HG02884 (cell line): ENCODE measurements around the gene ICE1.
"Not testable (repeated sequence)": the region's sequence is repeated elsewhere in the genome, so short reads cannot be mapped to it uniquely, and the experiment has no call there.

Experiments used
- ATAC-seq: cut with Tn5 transposase; IDR thresholded peaks from one replicate; pipeline ENCODE4 v1.9.1; 2021; ENCODE audit warnings: mild to moderate bottlenecking, moderate library complexity; ENCODE audit not compliant: unreplicated experiment

Gene ICE1

DNA sequence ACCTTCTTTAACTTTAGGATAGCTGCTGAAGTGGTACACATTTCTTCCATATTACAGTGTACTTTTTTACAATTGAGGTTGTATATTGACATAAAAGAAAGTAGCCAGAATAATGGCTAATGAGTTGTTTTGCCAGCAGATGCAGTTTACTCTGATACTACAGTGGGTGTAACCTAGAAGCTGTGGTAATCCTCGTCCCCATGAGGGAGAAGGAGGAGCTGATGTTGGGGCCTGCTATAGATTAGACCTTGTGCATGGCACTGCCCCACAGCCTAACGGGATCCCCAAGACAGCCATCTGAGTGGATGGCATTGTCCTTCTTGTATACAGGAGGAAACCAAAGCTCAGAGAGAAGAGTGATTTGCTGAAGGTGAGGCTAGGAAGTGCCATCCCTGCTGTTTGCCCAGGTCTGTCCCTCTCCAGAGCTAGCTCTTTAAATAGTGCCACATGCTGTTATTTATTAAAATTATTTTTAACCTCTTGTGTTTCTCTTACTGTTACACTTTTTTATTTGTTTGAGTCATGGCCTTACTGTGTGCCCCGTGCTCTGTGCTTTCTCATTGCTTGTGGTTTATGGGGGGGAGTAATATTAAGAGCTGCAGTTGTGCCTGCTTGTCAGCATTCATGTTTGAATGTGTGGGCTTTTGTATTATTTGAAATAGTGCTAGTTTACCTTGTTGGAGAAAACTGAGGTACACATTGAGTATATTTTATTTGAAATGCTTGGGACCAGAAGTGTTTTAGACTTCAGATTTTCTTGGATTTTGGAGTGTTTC lies 65.3 kb downstream of the ICE1 start:
- no peak for ATAC-seq

DNA sequence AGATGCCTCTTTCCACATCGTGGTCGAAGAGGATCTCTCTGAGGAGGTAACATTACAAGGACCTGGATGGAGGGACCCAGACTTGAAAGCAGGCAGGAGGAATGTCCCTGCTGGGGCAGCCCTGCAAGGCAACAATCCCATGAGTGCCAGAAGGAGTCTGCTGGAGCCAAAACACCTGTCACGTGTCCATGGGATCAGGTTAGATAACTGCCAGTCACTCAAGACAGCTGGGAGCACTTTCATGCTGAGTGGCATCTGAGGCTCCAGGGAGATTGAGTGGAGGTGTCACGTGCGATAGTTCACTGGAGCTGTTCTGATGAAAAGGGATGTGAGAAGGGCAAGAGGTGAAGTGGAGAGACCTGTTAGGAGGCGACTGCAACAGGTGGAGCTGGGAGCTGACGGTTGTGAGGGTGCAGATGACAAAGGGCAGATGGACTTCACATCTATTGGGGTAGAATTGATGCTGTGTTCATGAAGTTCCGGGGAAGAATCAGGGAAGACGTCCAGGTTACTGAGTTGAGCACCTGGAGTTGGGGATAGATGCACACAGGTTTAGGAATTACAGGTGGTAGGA lies 68.4 kb downstream of the ICE1 start:
- no peak for ATAC-seq

DNA sequence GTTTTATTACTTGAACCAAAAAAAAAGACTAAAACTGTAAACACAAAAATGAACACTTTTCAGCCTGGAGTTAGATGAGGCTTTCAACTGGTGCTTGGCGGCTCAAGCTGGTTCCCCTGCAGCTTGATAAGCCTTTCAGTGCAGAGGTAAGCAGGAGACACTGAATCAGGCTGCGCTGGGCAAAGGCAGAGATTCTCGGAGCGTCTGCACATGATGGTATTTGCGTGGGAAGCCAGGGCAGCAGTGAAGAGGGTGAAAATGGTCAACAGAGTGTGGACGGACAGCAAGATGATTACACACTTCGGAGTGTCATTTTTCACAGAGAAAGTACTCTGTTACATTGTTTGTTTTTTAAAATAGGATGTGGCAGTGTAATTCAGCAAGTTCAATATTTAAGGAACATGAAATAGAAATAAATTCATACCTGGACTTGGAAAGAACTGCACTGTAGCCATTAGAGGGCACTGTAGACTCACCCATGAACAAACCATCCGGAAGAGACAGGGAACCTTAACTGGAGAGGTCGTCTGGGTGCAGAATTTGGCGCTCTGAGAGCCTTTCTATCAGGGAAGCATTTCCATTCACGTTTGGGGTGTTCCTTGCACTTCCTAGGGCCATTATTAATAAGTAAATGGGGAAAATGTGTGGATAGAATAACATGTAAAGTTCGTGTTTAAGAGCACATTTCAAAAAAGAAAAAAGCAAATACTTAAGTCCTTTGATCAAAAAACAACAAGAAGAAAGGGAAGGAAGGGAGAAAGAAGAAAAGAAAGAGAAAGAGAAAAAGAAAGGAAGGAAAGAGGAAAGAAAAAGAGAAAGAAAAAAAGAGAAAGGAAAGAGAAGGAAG lies 69.8 kb downstream of the ICE1 start:
- peak; percentile 36 for ATAC-seq

DNA sequence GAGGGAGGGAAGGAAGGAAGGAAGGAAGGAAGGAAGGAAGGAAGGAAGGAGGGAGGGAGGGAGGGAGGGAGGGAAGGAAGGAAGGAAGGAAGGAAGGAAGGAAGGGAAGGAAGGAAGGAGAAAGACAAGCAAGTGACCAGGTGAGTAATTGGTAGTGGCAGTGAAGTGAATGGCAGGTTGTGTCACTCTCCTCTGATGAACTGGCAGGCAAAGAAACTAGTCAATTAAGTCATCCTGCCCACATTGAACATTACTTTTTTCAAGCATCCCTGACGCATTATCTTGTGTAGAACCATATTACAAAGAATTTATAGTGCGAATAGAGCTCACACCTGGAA lies 70.4 kb downstream of the ICE1 start:
- not testable (repeated sequence) for ATAC-seq

DNA sequence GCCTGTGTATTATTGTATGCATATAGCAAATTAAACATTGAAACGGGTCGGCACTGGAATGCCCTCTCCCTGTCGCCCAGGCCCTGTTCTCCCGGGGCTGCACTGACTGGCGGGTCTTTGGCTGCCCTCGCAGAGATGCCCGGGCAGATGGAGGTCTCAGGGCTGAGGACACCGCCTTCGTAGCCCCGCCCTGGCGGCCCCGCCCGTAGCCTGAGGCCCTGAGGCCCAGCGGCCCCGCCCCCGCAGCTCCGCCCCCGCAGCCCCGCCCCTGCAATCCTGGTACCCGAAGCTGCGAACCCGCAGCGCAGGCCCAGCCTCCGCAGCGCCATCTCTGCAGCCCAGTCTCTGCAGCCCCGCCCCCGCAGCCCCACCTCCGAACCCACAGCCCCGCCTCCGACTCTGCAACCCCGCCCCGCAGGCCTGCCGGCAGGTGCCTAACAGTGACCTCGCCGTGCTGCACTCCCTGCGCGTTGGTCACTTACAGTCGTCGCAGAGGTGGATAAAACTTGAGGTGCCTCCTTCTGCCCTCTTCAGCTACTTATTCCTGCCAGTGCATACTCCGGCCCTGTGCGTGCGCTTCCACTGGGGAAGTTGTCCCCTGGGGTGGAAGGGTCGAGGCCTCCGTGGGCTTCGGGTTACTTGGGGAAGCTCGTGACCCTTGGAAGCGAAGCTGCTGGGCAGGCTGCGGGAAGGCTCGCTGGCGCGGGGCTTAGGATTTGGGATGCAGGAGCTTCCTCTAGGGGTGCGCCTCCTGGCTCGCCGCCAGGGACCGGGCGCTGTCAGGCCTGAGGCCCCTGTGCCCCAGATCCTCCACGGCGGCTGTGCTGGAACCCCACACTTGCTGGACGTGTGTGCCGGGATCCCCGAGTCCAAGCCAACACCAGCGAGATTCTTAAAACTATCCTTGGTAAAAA lies 72.3 kb downstream of the ICE1 start:
- ATAC-seq = peak; percentile 66

DNA sequence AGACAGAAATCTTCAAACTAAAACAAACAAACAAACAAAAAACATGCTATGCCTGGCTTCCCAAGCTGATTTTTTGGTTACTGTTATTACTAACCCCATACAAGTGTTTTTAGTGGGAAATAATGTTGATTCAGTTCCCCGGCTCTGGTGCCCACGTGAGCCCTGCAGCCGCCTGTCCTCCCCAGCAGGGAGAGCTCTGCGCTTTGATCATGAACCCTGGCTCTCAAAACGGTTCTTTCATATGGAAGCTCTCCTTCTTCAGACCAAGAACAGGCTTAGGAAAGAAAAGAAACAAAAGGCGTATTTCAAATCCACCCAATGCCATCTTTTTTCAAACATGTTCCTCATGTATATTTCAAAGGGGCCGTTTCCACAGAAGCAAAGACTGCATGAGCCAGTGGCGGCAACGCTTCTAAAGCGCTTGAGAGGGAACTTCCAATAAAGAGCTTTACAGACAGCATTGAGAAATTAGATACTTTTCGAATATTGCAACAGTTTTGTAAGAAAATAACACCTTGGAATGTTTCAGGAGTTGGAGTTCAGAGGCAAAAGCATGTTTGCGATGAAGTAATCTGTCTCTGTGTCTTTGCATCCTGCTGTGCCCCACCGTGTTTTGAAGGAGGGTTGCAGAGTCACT lies 74.8 kb downstream of the ICE1 start:
- ATAC-seq = peak; percentile 42

DNA sequence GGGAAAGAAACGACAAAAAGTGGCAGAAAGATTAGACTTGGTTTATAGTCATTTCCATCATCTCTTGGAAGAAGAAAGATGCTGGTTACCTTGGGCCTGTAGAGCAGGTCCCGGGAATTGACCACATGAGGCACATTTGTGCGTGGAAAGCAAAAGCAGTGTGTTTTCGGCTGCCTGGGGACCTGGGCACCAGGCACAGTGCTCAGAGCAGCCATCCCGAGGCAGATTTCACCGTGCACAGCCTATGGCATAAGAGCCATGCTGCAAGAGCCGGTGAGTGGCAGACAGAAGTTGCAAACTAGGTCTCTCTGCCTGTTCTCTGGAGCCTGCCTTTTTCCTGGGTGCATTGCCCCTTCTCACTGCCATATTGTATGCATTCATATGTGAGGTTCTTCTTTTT lies 77.0 kb downstream of the ICE1 start:
- ATAC-seq = no peak

DNA sequence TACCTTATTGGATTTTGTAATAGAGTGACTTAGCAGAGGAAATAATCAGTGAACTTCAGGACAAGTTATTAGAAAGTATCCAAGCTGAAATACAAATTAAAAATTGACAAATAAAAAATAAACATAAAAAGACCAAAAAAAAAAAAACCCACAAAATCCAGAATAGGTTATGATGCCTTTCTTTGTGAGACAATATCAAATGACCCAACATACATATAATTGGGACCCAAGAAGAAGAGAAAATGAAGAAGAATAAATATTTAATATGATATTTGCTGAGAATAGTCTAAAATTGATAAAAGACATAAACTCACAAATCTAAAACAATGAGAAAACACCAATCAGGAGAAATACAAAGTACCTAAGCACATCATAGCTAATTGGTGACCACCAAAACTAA lies 81.8 kb downstream of the ICE1 start:
- ATAC-seq = no peak

DNA sequence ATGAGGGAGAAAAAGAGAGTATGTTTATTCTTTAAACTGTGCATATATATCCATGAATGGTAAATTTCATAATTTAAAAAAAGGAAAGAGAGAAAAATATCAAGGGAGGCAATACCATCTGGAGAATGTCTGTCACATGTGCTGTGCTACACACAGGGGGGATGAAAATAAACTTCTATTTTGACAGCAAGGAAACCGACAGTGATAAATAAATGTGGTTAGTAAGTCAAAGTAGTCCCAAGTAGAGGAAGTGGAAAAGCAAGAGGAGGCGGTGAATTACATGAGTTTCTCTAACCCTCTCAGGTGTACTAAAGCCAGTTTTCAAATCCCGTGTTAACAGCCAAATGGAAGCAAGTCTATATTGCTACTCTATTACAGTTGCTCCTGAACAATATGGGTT lies 83.3 kb downstream of the ICE1 start:
- peak; percentile 64 for ATAC-seq

DNA sequence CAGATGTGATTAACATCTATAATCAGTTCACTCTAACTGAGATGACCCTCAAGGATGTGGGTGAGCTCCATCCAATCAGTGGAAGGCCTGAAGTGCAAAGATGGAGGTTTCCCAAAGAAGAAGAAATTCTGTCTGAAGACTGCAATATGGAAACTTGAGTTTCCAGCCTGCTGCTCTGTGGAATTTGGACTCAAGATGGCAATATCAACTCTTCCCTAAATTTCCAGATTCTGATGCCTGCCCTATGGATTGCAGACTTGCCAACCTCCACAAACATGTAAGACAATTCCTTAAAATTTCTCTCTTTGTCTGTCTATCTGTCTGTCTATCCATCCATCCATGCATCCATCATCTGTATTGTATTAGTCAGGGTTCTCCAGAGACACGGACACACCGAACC lies 85.9 kb downstream of the ICE1 start:
- ATAC-seq = no peak

DNA sequence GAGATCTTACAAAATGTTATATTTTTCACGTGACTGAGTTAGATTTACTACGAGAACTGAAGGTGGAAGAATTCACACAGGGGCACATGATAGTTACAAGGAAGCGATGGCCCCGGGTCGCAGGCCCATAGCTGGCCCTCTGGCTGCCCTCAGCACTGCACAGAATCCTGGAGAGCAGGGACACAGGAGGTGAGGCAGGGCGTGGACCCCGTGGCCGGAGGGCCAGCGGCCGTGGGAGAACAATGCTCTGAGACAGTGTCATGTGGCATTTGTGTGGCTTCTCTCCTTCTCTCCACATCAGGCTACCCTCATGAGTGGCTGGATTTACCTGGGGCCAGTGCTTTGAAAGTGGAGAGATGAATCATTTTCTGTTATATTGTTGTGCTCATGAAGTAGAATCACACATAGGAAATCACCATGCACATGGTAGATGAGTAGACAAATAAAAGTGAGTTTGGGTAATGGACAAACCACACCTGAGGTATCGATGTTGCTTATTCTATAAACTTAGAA lies 89.5 kb downstream of the ICE1 start:
- no peak for ATAC-seq

DNA sequence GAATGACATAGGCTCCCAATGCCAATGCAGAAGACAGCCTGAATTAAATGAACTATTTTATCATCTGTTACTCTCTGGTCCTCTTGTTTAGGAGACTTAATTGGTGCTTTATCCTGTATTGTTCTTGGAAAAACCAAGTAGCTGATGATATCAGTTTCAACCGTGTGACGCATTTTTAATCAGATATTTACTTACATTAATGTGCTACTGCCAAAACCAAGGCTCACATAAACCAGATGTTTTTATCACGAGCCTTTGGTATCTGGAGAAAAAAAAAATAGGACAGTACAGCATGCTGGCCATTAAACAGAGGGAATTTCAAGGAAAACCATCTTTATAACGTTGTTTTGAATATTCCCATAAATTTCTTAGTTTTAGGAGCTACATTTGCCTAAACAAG lies 90.1 kb downstream of the ICE1 start:
- ATAC-seq = no peak

DNA sequence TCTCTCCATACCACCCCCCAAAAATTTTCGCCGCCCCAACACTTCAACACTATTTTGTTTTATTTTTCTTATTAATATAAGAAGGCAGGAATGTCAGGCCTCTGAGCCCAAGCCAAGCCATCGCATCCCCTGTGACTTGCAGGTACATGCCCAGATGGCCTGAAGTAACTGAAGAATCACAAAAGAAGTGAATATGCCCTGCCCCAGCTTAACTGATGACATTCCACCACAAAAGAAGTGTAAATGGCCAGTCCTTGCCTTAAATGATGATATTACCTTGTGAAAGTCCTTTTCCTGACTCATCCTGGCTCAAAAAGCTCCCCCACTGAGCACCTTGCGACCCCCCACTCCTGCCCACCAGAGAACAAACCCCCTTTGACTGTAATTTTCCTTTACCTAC lies 98.1 kb downstream of the ICE1 start:
- ATAC-seq = not testable (repeated sequence)

DNA sequence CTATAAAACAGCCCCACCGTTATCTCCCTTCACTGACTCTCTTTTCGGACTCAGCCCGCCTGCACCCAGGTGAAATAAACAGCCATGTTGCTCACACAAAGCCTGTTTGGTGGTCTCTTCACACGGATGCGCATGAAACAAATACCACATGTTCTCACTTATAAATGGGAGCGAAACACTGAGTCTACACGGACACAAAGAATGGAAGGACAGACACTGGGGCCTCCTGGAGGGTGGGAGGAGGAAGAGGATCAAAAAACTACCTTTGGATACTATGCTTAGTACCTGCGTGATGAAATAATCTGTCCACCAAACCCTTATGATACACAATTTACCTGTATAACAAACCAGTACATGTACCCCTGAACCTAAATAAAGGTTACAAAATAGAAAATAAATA lies 98.6 kb downstream of the ICE1 start:
- no peak for ATAC-seq

DNA sequence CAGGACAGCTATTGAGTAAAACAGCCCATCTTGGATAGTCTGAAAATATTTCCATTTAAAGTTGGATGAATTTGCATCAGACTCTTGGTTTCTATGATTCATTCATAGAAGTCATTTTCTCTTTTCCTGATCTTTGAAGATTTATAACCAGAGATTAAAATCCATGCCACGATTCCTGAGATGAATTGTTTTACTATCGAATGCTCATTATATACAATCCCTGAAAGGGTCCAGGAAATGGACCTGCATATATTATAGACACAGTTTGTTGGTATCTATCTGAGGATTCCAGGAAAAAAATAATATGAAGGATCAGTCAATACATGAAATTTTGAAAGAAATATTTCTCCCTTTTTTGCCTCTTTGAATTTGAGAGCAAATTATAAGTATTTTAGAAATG lies 99.0 kb downstream of the ICE1 start:
- ATAC-seq = no peak

DNA sequence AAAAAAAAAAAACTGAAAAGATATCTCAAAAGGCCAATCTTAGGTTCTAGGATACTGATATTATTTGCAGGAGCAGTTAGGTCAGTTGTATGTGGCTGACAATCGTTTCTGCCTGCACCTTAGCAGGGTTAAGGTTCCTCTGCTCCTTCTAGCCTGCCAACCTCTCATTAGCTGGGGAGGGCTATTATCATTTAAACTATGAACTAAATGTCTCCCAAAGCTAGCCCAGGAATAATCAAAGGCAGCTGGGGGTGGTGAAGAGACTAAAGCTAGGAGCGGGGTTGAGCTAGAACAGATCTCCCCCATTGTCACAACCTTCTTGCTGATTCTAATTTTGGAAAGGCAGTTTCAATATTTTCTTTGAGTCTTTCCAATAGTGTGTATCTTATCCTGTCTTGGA lies 99.9 kb downstream of the ICE1 start:
- ATAC-seq = no peak

DNA sequence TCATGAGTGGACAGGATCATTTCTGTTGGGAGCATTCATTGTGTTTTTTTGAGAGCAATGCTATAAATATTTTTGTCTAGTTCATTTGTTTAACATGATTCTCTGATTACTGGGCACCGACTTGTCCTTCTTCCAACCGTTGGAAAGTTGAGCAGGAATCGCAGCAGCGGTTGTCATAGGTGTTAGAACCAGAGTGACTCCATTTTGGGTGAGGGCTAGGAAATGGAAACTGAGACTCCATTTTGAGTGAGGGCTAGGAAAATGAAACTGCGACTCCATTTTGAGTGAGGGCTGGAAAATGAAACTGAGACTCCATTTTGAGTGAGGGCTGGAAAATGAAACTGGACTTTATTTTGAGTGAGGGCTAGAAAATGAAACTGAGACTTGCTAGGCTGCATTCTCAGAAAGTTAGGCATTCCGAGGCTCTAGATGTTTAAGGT lies 100.6 kb downstream of the ICE1 start:
- ATAC-seq = peak; percentile 93

DNA sequence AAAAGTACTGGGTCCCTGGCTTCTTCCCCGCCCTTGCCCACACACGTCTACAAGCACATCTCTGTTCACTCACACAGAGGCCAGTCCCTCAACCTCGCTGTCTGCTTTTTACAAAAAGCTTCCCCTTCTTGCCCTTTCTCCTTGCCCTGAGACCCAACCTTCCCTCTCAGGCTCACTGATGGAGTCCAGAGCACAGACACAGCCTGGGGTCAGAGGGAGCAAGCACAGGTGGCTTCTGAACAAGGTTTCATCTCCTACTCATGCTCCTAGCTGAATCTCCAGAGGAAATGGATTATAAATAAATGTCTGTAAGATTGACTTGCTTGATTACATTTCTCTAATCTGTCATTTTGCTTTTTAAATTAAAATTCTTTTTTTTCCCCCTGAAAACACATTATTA lies 101.8 kb downstream of the ICE1 start:
- ATAC-seq = no peak

DNA sequence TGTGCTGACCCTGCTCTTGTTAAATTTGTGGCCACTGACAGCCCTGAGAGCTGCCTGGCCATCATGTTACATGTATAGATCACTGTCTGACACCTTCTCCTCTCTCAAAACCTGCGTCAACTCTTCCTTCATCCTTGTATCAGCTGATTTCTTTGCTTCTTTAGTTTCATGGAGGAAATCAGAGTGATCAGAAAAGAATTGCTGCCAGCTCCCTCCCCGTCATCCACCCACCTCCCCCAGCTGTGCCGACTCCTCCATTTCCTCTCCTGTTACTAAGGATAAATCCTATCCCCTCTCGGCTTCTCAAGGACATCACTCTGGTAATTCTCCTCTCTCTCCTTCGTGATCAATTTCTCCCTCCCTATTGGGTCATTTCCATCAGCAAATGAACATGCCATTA lies 108.9 kb downstream of the ICE1 start:
- no peak for ATAC-seq
